ENCODE data around the gene FGFR3. TPM values are rescaled to one million over a fixed set of nuclear protein-coding genes. Genes with fewer than 3 reads are reported as not detected.

The FGFR3 gene
- total RNA-seq, 4 donors from 2014 or later: 438 to 805 (median 489) TPM

GRCh38 chr4:1846580-1846979 lies 53.5 kb downstream of the FGFR3 start:
- no peak overlapping the region for H3K4me3 ChIP-seq (ENCODE audit: low read depth, poor library complexity, severe bottlenecking)
- 91 to 95% methylated on average over 2 of the region's 2 CpGs for WGBS, 2 donors
- TF ChIP-seq CTCF (IDR thresholded peaks at IDR 0.05): no peak
- TF ChIP-seq POLR2A (IDR thresholded peaks at IDR 0.05): no peak
- intact Hi-C loops (cut with DNase I; ENCODE audit: low total_unique reads): no loop called here
- no peak for DNase-seq (ENCODE audit: low spot score in 2 of 2)

- no peak for DNase-seq (ENCODE audit: low spot score in 2 of 2)
- intact Hi-C loops (cut with DNase I; ENCODE audit: low total_unique reads): no loop called here
- TF ChIP-seq POLR2A (IDR thresholded peaks at IDR 0.05): no peak
- TF ChIP-seq CTCF (IDR thresholded peaks at IDR 0.05): no peak
- 83 to 90% methylated on average over 10 of the region's 10 CpGs for WGBS, 2 donors
- no peak overlapping the region for H3K4me3 ChIP-seq (ENCODE audit: low read depth, poor library complexity, severe bottlenecking)
These were observed 57.2 kb downstream of the FGFR3 start for GRCh38 chr4:1850276-1850675.

GRCh38 chr4:1851160-1851559 lies 58.1 kb downstream of the FGFR3 start:
- intact Hi-C loops (cut with DNase I; ENCODE audit: low total_unique reads): no loop called here
- DNase-seq (ENCODE audit: low spot score in 2 of 2): no peak
- TF ChIP-seq CTCF (IDR thresholded peaks at IDR 0.05) (no peak), POLR2A (IDR thresholded peaks at IDR 0.05) (no peak)
- H3K4me3 ChIP-seq (ENCODE audit: low read depth, poor library complexity, severe bottlenecking): no peak overlapping the region
- 81 to 85% methylated on average over 11 of the region's 11 CpGs for WGBS, 2 donors

GRCh38 chr4:1851575-1852410 lies 58.7 kb downstream of the FGFR3 start:
- 66 to 75% methylated on average over 16 of the region's 16 CpGs for WGBS, 2 donors
- H3K4me3 ChIP-seq (ENCODE audit: low read depth, poor library complexity, severe bottlenecking): no peak overlapping the region
- TF ChIP-seq POLR2A (IDR thresholded peaks at IDR 0.05) (no peak), CTCF (IDR thresholded peaks at IDR 0.05) (no peak)
- no peak for DNase-seq (ENCODE audit: low spot score in 2 of 2)
- intact Hi-C loops (cut with DNase I; ENCODE audit: low total_unique reads): no loop called here

GRCh38 chr4:1852904-1853623 lies 60.0 kb downstream of the FGFR3 start:
- intact Hi-C loops (cut with DNase I; ENCODE audit: low total_unique reads): no loop called here
- no peak overlapping the region for H3K4me3 ChIP-seq (ENCODE audit: low read depth, poor library complexity, severe bottlenecking)
- DNase-seq (ENCODE audit: low spot score in 2 of 2): no peak
- WGBS, 2 donors: 67 to 81% methylated on average over 9 of the region's 9 CpGs
- TF ChIP-seq CTCF (IDR thresholded peaks at IDR 0.05) (no peak), POLR2A (IDR thresholded peaks at IDR 0.05) (no peak)
